AG09319 (cell line): ENCODE data around the gene ADM.

Experiments
- DNase-seq: peaks from one replicate; pipeline ENCODE4 v3.0.0-alpha.2; 2010; ENCODE audit warnings: low read depth; ENCODE audit errors: extremely low read depth
- TF ChIP-seq, protein P1 (sequence below): IDR thresholded peaks from 2 replicates; pipeline ENCODE4 v1.5.1; 2011; ENCODE audit warnings: low read depth, mild to moderate bottlenecking, inconsistent platforms, low read length, moderate library complexity

The ADM gene

DNA sequence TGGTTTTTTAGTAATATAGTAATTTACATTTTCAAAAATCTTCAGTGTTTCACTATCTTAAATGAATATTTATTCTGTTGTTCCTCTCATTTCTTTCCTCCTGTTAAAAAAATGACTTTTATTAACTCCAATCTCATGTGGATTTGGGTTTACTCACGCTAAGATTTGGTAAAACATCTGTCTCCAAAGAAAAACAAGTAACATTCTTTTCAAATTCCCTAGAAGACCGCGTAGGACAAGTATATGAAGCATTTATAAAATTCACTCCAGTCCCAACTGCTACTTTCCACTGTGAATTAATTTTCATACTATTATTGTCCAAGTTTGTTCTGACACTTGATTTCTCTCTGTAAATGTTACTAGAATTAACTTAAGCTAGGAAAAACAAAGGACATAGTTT lies 37.1 kb upstream of the ADM start:
- TF ChIP-seq, protein P1, sequence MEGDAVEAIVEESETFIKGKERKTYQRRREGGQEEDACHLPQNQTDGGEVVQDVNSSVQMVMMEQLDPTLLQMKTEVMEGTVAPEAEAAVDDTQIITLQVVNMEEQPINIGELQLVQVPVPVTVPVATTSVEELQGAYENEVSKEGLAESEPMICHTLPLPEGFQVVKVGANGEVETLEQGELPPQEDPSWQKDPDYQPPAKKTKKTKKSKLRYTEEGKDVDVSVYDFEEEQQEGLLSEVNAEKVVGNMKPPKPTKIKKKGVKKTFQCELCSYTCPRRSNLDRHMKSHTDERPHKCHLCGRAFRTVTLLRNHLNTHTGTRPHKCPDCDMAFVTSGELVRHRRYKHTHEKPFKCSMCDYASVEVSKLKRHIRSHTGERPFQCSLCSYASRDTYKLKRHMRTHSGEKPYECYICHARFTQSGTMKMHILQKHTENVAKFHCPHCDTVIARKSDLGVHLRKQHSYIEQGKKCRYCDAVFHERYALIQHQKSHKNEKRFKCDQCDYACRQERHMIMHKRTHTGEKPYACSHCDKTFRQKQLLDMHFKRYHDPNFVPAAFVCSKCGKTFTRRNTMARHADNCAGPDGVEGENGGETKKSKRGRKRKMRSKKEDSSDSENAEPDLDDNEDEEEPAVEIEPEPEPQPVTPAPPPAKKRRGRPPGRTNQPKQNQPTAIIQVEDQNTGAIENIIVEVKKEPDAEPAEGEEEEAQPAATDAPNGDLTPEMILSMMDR: no peak
- DNase-seq: no peak

DNA sequence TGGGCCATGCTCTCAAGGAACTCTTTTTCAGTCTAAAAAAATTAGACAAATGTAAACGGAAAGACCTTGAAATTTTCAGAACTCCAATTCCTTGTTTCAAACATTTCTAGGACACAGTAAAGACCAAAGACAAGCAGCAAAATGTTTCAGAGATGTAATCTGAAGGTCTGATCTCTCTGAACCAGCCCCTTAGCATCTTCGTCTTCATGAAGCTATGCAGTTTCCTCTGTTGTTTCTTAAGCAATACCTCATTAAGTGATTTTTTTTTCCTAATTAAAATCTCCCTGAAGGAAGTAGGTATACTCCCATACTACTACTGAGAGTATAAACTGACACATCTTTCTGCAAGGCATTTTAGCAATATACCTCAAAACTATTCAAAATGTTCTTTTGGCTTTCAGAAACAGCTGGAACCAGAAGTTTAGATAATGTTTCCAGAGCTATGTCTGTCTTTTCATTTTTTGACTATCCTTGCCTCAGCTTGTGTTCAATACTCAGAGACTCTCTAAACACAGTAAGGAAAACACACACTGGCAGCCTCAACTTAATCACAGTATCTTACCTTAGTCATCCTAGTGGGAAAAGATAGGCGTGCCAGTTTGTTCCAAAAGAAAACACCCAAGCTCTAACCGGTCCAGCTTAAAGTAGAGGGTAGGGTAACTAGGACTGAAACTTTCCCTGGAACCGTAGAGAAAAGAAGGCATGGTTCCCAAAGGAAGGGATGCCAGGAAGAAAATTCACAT lies 36.0 kb upstream of the ADM start:
- TF ChIP-seq, protein P1: no peak
- DNase-seq: no peak

DNA sequence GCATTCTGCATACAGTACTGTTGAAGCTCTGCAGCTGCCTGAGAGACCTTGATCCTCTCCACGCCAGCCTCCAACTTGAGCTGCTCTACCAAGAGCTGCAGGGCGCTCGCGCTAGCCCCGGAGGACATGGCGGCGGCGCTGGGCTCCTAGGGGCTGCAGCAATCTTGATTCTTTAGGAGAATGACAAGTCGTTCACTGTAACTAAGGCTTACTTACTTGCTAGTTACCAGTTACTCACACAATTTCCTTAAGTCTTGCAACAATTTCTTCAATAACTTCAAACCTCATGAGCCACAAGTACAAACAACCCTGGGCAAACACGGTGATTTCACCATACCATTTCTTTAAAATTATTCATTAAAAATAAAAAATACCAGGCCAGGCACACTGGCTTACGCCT lies 32.7 kb upstream of the ADM start:
- DNase-seq: no peak
- TF ChIP-seq, protein P1: no peak

DNA sequence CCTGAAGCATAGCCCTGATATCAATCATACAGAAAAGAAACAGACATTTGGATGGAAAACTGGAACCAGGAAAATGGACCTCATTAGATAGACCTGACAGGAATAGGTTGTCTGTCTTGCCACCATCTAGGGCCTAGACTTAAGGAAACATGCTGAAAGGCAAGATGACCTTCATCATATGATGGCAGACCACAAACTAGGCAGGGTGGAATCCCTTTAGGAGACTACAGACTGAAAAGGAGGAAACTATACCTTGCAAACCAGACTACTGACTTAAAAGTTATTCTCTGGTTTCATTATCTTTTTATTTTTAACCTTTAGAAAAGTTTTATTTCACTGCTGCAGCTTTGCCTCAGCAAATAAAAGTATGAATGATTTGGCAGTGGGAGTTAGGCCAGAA lies 31.1 kb upstream of the ADM start:
- TF ChIP-seq, protein P1: no peak
- DNase-seq: no peak

DNA sequence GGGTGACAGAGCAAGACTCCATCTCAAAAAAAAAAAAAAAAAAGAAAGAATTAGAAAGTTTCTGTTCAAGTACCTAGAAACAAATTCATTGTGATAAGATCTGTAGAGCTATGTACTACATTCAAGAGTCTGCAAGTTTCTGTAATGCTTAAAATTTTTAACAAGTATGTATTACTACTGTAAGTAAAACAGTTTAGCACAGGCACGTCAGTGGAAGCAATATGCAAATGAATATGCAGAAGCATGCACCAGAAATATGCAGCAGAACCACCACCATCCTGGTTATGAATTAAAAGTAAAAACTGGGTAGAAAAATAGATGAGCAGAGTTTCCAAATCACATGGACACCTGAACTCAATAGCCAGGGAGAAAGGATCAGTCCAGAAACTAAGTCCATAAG lies 30.1 kb upstream of the ADM start:
- DNase-seq: no peak
- TF ChIP-seq, protein P1: no peak

DNA sequence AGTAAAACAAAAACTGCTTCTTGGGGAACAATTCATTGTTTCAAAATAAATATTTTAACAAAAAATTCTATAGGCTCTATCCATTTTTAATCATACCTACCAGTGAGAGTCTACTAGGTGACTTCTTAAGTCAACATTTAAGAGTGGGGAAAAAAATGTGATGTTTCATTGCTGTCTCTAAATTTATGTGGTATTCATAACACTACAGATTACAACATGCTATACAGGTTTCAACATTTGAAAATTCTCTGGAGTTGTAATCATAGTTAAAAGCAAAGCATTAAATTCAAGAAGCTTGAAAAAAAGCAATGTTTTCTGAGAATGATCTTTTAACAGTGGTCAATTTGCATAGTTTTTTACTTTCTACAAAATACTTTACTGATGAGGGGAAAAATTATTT lies 29.2 kb upstream of the ADM start:
- TF ChIP-seq, protein P1: no peak
- DNase-seq: no peak

DNA sequence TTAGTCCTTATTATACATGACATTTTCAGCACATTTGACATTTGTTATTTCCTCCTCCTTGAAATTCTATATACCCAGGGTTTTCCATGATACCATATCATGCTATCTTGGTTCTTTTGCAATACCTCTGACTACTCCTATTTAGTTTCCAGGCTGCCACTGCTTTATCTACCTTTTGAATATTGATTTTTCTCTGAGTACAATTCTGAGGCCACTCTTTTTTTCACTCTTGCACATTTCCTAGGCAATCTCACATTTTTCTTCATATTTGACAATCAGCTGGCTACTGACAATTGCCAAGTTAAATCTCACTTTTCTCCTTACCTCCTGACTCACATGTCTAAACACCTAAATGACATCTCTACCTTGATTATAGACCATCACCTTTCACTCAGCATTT lies 22.8 kb upstream of the ADM start:
- TF ChIP-seq, protein P1: no peak
- DNase-seq: no peak
